DMS53 (cell line): ENCODE data around the gene TMEM151A.
"Not testable (repeated sequence)": the region's sequence is repeated elsewhere in the genome, so short reads cannot be mapped to it uniquely, and the experiment has no call there.

Experiments used
- DNase-seq: peaks from one replicate; lab custom pipeline; 2025; lab: John Stamatoyannopoulos, UW

The TMEM151A gene

GRCh38 chr11:66309475-66309874 lies 17.8 kb downstream of the TMEM151A start:
- DNase-seq = no peak

DNA sequence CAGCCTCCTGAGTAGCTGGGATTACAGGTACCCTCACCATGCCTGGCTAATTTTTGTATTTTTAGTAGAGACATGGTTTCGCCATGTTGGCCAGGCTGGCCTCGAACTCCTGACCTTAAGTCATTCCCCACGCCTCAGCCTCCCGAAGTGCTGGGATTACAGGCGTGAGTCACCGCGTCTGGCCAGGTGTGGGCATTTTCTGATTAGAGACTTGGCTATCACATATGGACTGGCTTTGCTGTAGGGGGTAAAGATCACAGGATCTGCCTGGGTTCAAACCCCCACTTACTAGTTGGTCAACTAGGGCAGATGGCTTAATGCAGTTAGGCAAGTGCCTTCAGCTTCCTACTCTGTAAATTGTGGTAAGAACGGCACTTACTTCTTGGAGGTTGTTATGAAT lies 18.6 kb downstream of the TMEM151A start:
- no peak for DNase-seq

GRCh38 chr11:66310803-66311440 lies 19.2 kb downstream of the TMEM151A start:
- not testable (repeated sequence) for DNase-seq

GRCh38 chr11:66311470-66311964 lies 19.8 kb downstream of the TMEM151A start:
- DNase-seq = no peak

GRCh38 chr11:66311965-66312548 lies 20.4 kb downstream of the TMEM151A start:
- DNase-seq = peak; percentile 100

DNA sequence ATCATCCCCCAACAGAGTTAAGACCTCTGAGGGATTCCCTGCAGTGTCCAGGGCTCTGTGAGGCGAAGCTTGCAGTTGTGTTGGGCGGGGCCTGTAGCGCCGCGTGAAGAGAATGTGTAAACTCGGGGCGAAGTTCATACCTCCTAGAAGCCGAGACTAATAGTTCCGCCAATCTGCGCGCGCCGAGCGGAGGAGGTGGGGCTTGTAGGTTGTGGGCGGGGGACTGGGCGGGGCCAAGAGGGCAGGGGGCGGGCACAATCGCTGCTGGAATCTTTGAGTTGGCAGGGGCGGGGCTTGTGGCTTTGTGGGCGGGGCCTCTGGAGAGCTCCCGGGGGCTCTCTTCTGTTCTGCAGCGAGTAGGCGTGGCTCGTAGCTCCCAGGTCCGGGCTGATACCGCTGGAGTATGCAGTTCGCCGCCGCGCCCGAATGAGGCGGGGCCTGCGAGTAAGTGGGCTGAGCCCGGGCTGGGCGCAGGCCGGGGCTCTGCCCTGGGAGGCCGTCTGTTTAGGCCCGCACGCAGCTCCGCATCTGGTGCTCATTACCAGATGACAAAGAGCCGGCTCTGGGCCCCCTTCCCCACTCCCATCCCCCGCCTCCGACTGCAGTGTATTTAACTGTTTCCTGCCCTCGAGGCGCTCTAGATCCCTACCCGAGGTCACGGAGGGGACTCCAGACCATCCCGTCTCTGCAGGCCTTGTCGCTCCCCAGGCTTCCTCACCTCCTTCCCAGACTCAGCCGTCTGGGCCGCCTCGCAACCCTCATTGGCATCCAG lies 21.0 kb downstream of the TMEM151A start:
- peak; percentile 99 for DNase-seq

GRCh38 chr11:66313321-66314185 lies 21.9 kb downstream of the TMEM151A start:
- DNase-seq = no peak

- DNase-seq = no peak
Observed at GRCh38 chr11:66314186-66314501, 22.4 kb downstream of the TMEM151A start.

GRCh38 chr11:66314561-66315497 lies 23.1 kb downstream of the TMEM151A start:
- no peak for DNase-seq

DNA sequence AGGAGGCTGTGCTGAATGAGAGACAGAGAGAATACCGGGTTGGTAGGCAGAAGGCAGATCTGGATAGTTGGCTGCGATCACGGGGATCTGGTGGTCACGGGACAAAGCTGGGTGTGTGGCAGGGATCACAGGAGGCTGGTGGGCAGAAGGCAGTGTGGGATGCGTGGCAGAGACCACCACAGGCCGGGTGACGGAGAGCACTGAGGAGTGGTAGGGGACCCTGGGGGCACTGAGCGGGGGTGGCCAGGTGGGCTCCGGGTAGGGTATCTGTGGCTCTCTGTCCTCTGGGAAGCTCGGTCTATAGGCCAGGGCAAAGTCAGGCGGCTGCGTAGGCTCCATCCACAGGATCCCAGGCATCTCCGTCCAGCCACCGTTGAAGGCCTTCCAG lies 23.8 kb downstream of the TMEM151A start:
- no peak for DNase-seq

DNA sequence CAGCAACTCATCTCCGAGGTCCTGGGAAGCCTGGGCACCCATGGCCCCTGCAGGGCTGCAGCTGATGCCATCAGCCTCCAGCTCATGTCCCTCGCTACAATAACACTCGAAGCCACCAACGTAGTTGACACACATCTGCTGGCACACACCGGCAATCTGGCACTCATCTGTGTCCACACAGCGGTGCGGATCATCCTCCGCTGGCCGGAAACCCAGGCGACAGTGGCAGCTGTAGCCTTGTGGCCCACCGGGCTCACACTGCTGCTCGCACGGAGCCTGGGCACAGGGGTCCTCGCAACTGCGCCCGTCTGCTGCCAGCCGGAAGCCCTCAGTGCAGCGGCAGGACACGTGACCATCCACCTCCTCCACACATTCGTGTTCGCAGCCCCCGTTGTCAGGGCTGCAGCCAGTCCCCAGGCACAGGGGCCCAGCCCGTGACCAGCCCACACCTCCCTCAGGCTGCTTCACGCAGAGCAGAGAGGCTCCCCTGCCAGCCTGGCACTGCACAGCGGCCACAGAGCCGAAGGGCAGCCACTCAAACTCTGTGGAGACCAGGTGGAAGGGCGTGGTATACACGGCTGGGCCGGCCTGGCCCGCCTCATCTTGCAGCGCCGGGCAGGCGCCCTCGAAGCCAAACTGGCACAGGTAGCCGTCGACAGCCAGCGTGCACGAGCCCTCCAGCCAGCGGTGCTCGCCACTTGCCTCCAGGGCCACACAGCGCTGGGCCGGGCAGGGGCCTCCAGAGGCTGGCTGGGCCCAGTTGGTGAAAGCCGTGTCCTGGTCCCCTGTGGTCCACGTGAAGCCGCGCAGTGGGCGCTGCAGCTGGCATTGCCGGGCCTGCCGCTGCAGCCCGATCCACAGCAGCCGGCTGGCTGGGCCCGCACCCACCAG lies 24.5 kb downstream of the TMEM151A start:
- peak; percentile 92 for DNase-seq

DNA sequence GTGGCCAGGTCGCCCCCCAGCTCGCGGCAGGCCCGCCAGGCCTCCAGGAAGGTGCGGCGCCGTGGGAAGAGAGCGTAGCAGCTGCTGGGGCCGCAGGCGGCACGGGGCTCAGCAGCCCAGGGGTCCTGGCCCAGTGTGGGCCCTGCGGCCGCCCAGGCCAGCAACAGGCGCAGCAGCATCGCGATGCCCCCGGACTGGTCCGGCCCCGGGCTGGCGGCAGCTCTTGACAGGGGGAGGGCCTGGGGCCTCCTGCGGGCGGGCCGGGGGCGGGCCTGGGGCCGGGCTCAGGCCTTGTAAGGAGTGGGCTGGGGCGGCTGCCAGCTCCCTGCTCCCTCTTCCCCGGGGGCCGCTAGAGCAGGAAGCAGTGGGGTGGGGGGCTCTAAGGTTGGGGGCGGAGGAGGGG lies 25.2 kb downstream of the TMEM151A start, which contains the start of gene CD248:
Gene CD248, minus strand, starts transcription at position 196 of the 403 bp plus-strand sequence. Its CDS starts 17 bp downstream, at position 179.
- DNase-seq = peak; percentile 64

DNA sequence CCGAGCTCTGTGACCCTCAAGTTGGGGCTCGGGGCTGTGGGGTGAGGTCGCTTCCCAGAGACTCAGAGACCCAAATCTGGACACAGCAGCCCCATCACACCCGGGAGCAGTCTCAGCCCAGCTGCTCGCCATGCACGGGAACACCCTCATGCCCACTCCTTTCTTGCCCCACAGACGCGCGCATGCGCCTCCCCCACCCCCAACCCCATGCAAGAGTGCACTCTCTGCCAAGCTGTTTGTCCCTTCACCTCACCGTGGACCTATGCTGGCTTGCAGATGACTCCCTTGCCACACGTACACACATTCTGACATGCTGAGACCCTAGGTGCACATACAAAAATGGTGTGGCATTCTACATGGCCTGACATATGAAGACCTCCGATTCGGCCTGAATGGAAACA lies 25.6 kb downstream of the TMEM151A start:
- DNase-seq = peak; percentile 47

DNA sequence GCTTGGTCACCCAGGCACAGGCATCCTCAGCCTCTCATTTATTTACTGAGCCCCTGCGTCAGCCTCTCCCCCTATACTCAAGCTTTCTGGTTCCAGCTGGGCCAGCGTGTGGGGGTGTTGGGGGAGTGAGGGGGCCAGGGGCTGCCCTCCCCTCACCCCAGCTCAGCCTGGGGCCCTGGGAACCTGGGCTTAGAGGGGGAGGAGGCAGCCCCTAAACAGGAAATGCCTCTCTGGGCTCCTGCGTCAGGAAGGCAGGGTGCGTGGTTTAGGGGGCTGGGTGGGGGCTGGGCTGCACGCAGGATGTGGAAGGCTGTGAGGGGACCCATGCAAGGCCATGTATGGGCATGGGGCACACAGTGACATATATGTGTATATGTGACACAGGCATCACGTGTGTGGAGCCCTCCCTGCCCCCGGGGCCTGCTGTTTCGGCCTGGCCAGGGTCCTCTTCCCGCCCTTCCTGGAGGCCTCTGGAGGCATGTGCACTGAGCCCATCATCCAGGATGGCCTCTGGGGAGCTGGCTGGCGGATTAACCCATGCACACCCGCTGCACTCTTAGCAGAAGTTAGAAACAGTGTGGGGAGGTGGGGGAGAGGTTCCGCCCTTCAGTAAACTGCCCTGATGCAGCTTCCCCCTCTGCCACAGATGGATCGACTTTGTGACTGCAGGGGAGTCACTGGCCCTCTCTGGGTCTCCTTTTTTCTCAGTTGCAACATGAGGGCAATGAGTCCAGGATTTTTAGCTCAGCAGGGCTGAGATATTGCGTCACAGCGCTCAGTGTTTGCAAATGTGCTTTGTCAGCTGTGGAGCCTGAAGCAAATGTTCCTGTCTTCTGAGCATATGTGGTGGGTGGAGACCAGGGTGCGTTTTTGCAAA lies 26.3 kb downstream of the TMEM151A start:
- no peak for DNase-seq

- DNase-seq = no peak
Observed at GRCh38 chr11:66318600-66318970, 26.9 kb downstream of the TMEM151A start.

DNA sequence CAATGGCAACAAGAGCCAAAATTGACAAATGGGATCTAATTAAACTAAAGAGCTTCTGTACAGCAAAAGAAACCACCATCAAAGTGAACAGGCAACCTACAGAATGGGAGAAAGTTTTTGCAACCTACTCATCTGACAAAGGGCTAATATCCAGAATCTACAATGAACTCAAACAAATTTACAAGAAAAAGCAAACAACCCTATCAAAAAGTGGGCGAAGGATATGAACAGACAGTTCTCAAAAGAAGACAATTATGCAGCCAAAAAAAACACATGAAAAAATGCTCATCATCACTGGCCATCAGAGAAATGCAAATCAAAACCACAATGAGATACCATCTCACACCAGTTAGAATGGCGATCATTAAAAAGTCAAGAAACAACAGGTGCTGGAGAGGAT lies 28.6 kb downstream of the TMEM151A start:
- DNase-seq = not testable (repeated sequence)

DNA sequence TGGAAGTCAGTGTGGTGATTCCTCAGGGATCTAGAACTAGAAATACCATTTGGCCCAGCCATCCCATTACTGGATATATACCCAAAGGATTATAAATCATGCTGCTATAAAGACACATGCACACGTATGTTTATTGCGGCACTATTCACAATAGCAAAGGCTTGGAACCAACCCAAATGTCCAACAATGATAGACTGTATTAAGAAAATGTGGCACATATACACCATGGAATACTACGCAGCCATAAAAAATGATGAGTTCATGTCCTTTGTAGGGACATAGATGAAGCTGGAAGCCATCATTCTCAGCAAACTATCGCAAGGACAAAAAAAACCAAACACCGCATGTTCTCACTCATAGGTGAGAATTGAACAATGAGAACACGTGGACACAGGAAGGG lies 29.1 kb downstream of the TMEM151A start:
- not testable (repeated sequence) for DNase-seq

- no peak for DNase-seq
Observed at GRCh38 chr11:66321606-66322005, 29.9 kb downstream of the TMEM151A start.
